ENCODE measurements around the gene CAD. TPM values are rescaled to one million over a fixed set of nuclear protein-coding genes. Genes with fewer than 3 reads are reported as not detected.

The CAD gene
- total RNA-seq, 1 donor from 2014 or later = 85.1 TPM

GRCh38 chr2:27211943-27212625 lies 5.1 kb upstream of the CAD start, which contains the start of the genes ATRAID and SLC5A6:
ATRAID (plus strand) TSS chr2:27212041; CDS start chr2:27212369, 328 bp downstream.
SLC5A6 (minus strand) TSS chr2:27212268; CDS start chr2:27207650, 4,618 bp downstream.
- Mint-ChIP-seq H3K36me3 (peaks cover 31% of the 10 kb centered on the region), H3K27me3 (no peaks in the 10 kb centered on the region), H3K27ac (peak within 1 kb of the TSS; percentile 99), H3K9me3 (no peaks in the 10 kb centered on the region), H3K4me1 (ENCODE audit: unreplicated experiment) (peaks cover 38% of the 10 kb centered on the region), H3K4me3 (peak within 1 kb of the TSS; percentile 99)
- no peak for TF ChIP-seq CTCF (conservative IDR thresholded peaks at IDR 0.05)
- peak; percentile 92 for DNase-seq (ENCODE audit: extremely low spot score, unreplicated experiment)

GRCh38 chr2:27212626-27213471 lies 4.3 kb upstream of the CAD start:
- Mint-ChIP-seq H3K27me3 (no peaks in the 10 kb centered on the region), H3K4me1 (ENCODE audit: unreplicated experiment) (peaks cover 42% of the 10 kb centered on the region), H3K27ac (peak overlapping the region; percentile 99), H3K9me3 (no peaks in the 10 kb centered on the region), H3K4me3 (peak overlapping the region; percentile 99), H3K36me3 (peaks cover 30% of the 10 kb centered on the region)
- DNase-seq (ENCODE audit: extremely low spot score, unreplicated experiment) = no peak
- TF ChIP-seq CTCF (conservative IDR thresholded peaks at IDR 0.05) = no peak

GRCh38 chr2:27214941-27215340 lies 2.2 kb upstream of the CAD start:
- H3K9me3 Mint-ChIP-seq = no peaks in the 10 kb centered on the region
- DNase-seq (ENCODE audit: extremely low spot score, unreplicated experiment) = no peak
- peak overlapping the region; percentile 95 for H3K4me3 Mint-ChIP-seq
- peaks cover 44% of the 10 kb centered on the region for H3K4me1 Mint-ChIP-seq (ENCODE audit: unreplicated experiment)
- peaks cover 31% of the 10 kb centered on the region for H3K36me3 Mint-ChIP-seq
- no peaks in the 10 kb centered on the region for H3K27me3 Mint-ChIP-seq
- peak overlapping the region; percentile 60 for H3K27ac Mint-ChIP-seq
- no peak for TF ChIP-seq CTCF (conservative IDR thresholded peaks at IDR 0.05)

- peak overlapping the region; percentile 95 for H3K4me3 Mint-ChIP-seq
- H3K9me3 Mint-ChIP-seq = no peaks in the 10 kb centered on the region
- peak overlapping the region; percentile 98 for H3K27ac Mint-ChIP-seq
Measured at GRCh38 chr2:27216416-27217137, 592 bp upstream of the CAD start.

More at GRCh38 chr2:27216416-27217137, 592 bp upstream of the CAD start:
- H3K27me3 Mint-ChIP-seq = no peaks in the 10 kb centered on the region
- DNase-seq (ENCODE audit: extremely low spot score, unreplicated experiment) = no peak
- H3K4me1 Mint-ChIP-seq (ENCODE audit: unreplicated experiment) = peaks cover 38% of the 10 kb centered on the region
- H3K36me3 Mint-ChIP-seq = peaks cover 39% of the 10 kb centered on the region
- TF ChIP-seq CTCF (conservative IDR thresholded peaks at IDR 0.05) = no peak
